PFSK-1 (cell line): ENCODE data around the gene PLK4.

Source experiments
- FOXP2 ChIP-seq: optimal IDR thresholded peaks from 2 replicates; pipeline ENCODE3; 2011; ENCODE audit warnings: borderline replicate concordance, control low read depth, inconsistent platforms; ENCODE audit not compliant: insufficient read depth; ENCODE audit errors: extremely low read length, extremely low read depth
- POLR2AphosphoS5 ChIP-seq: IDR thresholded peaks from 2 replicates; pipeline ENCODE4 v1.6.1; 2012; ENCODE audit warnings: low read depth, mild to moderate bottlenecking, control low read depth, low read length, moderate library complexity

DNA sequence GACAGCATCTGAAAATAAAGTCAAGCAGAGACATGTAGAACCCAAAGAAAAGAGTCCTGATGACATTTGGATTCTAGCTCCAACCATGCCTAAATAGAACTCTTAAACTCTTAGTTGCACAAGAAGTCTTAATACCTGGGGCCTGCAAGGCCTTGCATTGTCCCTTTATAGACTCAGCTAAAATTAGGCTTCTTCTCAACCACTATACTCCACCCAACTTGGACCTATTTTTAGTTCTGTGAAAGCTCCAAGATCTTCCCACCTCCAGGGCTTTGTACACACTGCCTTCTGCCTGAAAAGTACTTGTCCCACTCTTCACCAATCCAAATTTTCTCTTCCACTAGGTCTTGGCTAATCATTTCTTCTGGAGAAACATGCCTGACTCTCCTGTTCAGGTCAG, 36.5 kb downstream of the PLK4 start:
- TF ChIP-seq POLR2AphosphoS5, result no peak
- TF ChIP-seq FOXP2, result no peak
